ENCODE measurements around the gene ATF6B. TPM values are rescaled to one million over a fixed set of nuclear protein-coding genes. Genes with fewer than 3 reads are reported as not detected.
A peak's percentile ranks its signal among the peaks of the same experiment; 100 is the strongest.

The ATF6B gene
- total and polyA plus RNA-seq, 2 of the 13 experiments (the other 11 are each of a cell fraction or from before 2014, with no cell fraction given): 18.1 to 44.0 TPM

DNA sequence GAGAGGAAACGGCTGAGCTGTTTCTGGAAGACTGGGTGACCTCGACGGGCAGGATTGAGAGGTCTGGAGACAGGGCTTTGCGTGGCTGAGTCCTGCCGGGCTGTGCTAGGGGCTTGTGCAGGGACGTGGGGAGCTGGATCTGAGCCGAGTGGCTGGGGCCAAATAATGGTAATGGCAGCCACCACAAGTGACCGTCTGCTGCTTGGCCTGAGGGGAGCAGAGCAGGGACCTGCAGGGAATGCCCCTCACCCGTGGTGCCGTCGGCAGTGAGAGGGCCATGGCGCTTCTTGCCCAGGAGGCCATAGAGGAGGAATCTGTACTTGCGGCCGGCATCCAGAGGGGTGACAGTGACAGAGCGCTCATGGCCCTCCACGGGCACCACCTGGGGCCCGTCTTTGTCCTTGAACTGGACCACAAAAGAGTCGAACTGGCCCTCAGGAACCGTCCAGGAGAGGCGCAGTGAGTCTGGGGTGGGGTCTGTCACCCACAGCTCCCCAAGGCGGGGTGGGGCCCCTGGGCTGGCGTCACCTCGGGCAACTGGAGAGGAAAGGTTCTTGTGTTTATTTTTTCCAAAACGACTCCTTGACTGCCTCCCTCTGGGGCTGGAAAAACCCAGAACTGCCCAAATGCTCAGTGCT lies 58.0 kb downstream of the ATF6B start:
- ChIA-PET POLR2A (no interaction called here), CTCF (ENCODE audit: low intra/inter-chr PET ratio, low total read pairs) (no interaction called here)
- H3K4me2 ChIP-seq (ENCODE audit: low read depth, low read length): no peak overlapping the region
- no TSS peak for BruUV-seq (replicated peaks)
- no peak overlapping the region for H2AFZ ChIP-seq (ENCODE audit: low read length)
- in situ Hi-C loops (cut with HindIII; ENCODE audit: extremely low pct_ligation_motif_present, low pct_unique_long_range_greater_than_20kb) (no loop called here), intact Hi-C loops (cut with micrococcal nuclease; ENCODE audit: unreplicated experiment) (no loop called here)
- no peak overlapping the region for H3K9ac ChIP-seq (ENCODE audit: insufficient read depth, low read depth, low read length)
- no peak overlapping the region for H3K27ac ChIP-seq (ENCODE audit: extremely low read length, insufficient read depth, low read length)
- 0 out of 2 replicates have a peak, but pooled peaks cover 4% of the 10 kb centered on the region for H4K20me1 ChIP-seq (ENCODE audit: insufficient read depth, low read length)
- no peak overlapping the region for H3K4me3 ChIP-seq (replicated peaks in 1 of 3; ENCODE audit: insufficient read depth in 1 of 3, low read depth in 2 of 3, low read length in 3 of 3)
- H3K9me3 ChIP-seq (ENCODE audit: low read length): no peaks in the 10 kb centered on the region
- TF ChIP-seq REL (CRISPR knock-in tag; conservative IDR thresholded peaks at IDR 0.05): no peak
- TF ChIP-seq SMAD3 (CRISPR knock-in tag; IDR thresholded peaks at IDR 0.05): no peak
- no peak for TF ChIP-seq RELA (CRISPR knock-in tag; IDR thresholded peaks at IDR 0.05)
- TF ChIP-seq FOXK2 (IDR thresholded peaks at IDR 0.05): no peak
- no peak for TF ChIP-seq ZNF552 (CRISPR knock-in tag; IDR thresholded peaks at IDR 0.05; ENCODE audit: borderline replicate concordance)
- TF ChIP-seq ZNF775 (CRISPR knock-in tag; IDR thresholded peaks at IDR 0.05; ENCODE audit: borderline replicate concordance): no peak
- TF ChIP-seq, protein P1, sequence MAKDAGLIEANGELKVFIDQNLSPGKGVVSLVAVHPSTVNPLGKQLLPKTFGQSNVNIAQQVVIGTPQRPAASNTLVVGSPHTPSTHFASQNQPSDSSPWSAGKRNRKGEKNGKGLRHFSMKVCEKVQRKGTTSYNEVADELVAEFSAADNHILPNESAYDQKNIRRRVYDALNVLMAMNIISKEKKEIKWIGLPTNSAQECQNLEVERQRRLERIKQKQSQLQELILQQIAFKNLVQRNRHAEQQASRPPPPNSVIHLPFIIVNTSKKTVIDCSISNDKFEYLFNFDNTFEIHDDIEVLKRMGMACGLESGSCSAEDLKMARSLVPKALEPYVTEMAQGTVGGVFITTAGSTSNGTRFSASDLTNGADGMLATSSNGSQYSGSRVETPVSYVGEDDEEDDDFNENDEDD (CRISPR knock-in tag; IDR thresholded peaks at IDR 0.05; ENCODE audit: borderline replicate concordance): no peak
- no peak for TF ChIP-seq RAD51 (IDR thresholded peaks at IDR 0.05; ENCODE audit: borderline replicate concordance)
- TF ChIP-seq ZBTB1 (CRISPR knock-in tag; IDR thresholded peaks at IDR 0.05; ENCODE audit: borderline replicate concordance): no peak
- no peaks in the 10 kb centered on the region for H3K36me3 ChIP-seq (replicated peaks in 1 of 2; ENCODE audit: control insufficient read depth in 1 of 2, insufficient read depth in 2 of 2, low read length in 2 of 2)
- H3K79me2 ChIP-seq (ENCODE audit: insufficient read depth, low read length): no peaks in the 10 kb centered on the region
- H3K27me3 ChIP-seq (ENCODE audit: control insufficient read depth in 1 of 2, insufficient read depth in 2 of 2, low read length in 2 of 2): peaks cover 23 to 82% of the 10 kb centered on the region in 2 experiments
- ATAC-seq (peak; percentile 22), FAIRE-seq (no peak), DNase-seq (ENCODE audit: low spot score) (no peak)
- H3K4me1 ChIP-seq (ENCODE audit: insufficient read depth, low read length): no peaks in the 10 kb centered on the region
- 30% methylated on average over 9 of the region's 24 CpGs for WGBS (ENCODE audit: low lambda C conversion rate)

Data from HepG2 (cell line).